HG02852 (cell line): ENCODE data around the gene GPR158.

ENCODE experiments used
- ATAC-seq: cut with Tn5 transposase; IDR thresholded peaks from one replicate; pipeline ENCODE4 v1.9.1; 2021; ENCODE audit warnings: mild to moderate bottlenecking, moderate library complexity; ENCODE audit not compliant: unreplicated experiment

GPR158 gene

GRCh38 chr10:25392132-25392531, 217.3 kb downstream of the GPR158 start:
- no peak for ATAC-seq

GRCh38 chr10:25393621-25394020, 218.8 kb downstream of the GPR158 start:
- no peak for ATAC-seq

- ATAC-seq = no peak
Observed at GRCh38 chr10:25398680-25399079, 223.9 kb downstream of the GPR158 start.

GRCh38 chr10:25405871-25406270, 231.1 kb downstream of the GPR158 start:
- ATAC-seq = no peak

GRCh38 chr10:25417611-25418010, 242.8 kb downstream of the GPR158 start:
- ATAC-seq = no peak

GRCh38 chr10:25425776-25426175, 251.0 kb downstream of the GPR158 start:
- ATAC-seq = no peak

GRCh38 chr10:25436431-25436830, 261.6 kb downstream of the GPR158 start:
- ATAC-seq = no peak

GRCh38 chr10:25441270-25441669, 266.5 kb downstream of the GPR158 start:
- ATAC-seq = no peak

- ATAC-seq = no peak
Observed at GRCh38 chr10:25444266-25444665, 269.5 kb downstream of the GPR158 start.

- ATAC-seq = no peak
Observed at GRCh38 chr10:25451401-25451800, 276.6 kb downstream of the GPR158 start.

- ATAC-seq = no peak
Observed at GRCh38 chr10:25453619-25454018, 278.8 kb downstream of the GPR158 start.

GRCh38 chr10:25455980-25456567, 281.3 kb downstream of the GPR158 start:
- ATAC-seq = no peak

- ATAC-seq = no peak
Observed at GRCh38 chr10:25457552-25457951, 282.8 kb downstream of the GPR158 start.

- ATAC-seq = no peak
Observed at GRCh38 chr10:25465582-25466372, 291.0 kb downstream of the GPR158 start.

- ATAC-seq = no peak
Observed at GRCh38 chr10:25467881-25468280, 293.1 kb downstream of the GPR158 start.

- no peak for ATAC-seq
Observed at GRCh38 chr10:25481467-25481866, 306.7 kb downstream of the GPR158 start.

- ATAC-seq = no peak
Observed at GRCh38 chr10:25483999-25484398, 309.2 kb downstream of the GPR158 start.

GRCh38 chr10:25487266-25487665, 312.5 kb downstream of the GPR158 start:
- ATAC-seq = no peak

GRCh38 chr10:25492040-25492439, 317.2 kb downstream of the GPR158 start:
- no peak for ATAC-seq

- ATAC-seq = no peak
Observed at GRCh38 chr10:25492680-25493079, 317.9 kb downstream of the GPR158 start.

GRCh38 chr10:25493122-25493893, 318.5 kb downstream of the GPR158 start:
- ATAC-seq = no peak

GRCh38 chr10:25497246-25497645, 322.4 kb downstream of the GPR158 start:
- no peak for ATAC-seq
